ENCODE results near the gene MED16.

DNA sequence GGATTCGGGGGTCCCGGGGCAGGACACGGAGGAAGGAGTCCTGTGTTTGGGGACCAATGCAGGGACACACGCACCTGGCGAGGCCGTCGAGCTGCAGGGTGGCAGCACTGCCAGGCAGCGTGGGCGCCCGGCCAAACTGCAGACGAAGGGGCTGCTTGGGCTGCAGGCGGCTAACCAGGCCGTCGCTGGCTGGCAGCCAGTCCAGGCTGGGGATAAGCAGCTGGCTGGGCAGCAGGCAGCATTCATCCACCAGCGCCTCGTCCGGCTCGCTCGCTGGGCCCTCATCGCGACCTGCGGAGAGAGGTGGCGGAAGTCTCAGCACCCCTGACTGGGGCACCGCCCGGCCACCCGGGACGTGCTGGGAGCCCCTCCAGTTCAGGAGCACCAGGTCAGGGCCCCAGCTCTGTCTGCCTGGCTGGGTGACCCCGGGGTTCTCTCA is 22.0 kb downstream of the MED16 start:
- TF ChIP-seq, protein P1, sequence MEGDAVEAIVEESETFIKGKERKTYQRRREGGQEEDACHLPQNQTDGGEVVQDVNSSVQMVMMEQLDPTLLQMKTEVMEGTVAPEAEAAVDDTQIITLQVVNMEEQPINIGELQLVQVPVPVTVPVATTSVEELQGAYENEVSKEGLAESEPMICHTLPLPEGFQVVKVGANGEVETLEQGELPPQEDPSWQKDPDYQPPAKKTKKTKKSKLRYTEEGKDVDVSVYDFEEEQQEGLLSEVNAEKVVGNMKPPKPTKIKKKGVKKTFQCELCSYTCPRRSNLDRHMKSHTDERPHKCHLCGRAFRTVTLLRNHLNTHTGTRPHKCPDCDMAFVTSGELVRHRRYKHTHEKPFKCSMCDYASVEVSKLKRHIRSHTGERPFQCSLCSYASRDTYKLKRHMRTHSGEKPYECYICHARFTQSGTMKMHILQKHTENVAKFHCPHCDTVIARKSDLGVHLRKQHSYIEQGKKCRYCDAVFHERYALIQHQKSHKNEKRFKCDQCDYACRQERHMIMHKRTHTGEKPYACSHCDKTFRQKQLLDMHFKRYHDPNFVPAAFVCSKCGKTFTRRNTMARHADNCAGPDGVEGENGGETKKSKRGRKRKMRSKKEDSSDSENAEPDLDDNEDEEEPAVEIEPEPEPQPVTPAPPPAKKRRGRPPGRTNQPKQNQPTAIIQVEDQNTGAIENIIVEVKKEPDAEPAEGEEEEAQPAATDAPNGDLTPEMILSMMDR (IDR thresholded peaks at IDR 0.05): no peak
- no peak for TF ChIP-seq POLR2A (IDR thresholded peaks at IDR 0.05)
